NCI-H2107 (cell line): ENCODE results near the gene CIC.
A peak's percentile ranks its signal among the peaks of the same experiment; 100 is the strongest.
"Not testable (repeated sequence)": the region's sequence is repeated elsewhere in the genome, so short reads cannot be mapped to it uniquely, and the experiment has no call there.

ENCODE experiments used
- DNase-seq: peaks from one replicate; lab custom pipeline; 2025; lab: John Stamatoyannopoulos, UW

CIC gene

DNA sequence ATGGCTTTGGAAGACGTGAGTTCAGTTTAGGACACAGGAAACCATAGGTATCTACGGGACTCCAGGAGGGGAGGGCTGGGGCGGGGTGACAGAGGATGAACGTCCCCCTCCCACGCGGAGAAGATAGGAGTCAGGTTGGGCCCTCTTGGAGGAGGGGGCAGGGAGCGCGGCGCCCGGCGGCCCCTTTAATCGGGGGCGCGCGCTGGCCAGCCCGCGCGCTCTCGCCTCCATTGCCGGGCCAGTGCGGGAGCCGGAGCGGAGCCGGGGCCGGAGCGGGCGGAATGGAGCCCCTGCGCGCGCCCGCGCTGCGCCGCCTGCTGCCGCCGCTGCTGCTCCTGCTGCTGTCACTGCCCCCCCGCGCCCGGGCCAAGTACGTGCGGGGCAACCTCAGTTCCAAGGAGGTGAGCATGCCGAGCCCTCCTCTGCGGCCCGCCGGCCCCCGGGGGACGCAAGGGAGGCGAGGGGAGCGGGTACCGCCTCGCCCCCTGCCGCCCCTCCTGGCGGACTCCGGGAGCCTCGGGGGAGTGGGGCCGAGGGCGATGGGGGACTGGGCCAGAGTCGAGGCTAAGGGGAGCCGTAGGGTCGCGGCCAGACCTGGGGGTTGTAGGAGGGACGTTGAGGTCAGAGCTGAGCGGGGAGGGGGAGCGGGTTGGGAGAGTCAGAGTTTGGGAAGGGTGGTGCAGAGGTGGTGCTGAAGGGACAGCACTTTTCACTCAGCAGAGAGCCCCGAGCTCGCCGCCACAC is 44.2 kb downstream of the CIC start, which contains the start of gene TMEM145:
TSS of gene TMEM145 (plus strand) at position 214 of the 744 bp plus-strand sequence. CDS start at position 282, 68 bp downstream.
- peak; percentile 33 for DNase-seq

- no peak for DNase-seq
These were observed 45.0 kb downstream of the CIC start for GRCh38 chr19:42313840-42314755.

DNA sequence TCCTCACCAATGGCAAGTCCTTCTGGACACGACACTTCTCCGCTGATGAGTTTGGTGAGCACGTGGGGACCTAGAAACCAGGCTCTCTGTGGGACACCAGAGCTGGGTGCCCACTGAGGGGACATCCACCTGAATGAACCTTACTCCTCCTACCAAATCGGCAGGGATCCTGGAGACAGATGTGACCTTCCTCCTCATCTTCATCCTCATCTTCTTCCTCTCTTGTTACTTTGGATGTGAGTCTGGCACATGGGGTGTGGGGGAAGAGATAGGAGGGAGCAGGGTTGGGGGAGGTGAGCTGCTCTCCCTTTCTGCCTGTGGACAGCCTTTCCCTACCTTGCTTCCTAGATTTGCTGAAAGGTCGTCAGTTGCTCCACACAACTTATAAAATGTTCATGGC is 46.0 kb downstream of the CIC start:
- no peak for DNase-seq

- no peak for DNase-seq
These were observed 47.5 kb downstream of the CIC start for GRCh38 chr19:42316223-42317211.

- no peak for DNase-seq
These were observed 48.5 kb downstream of the CIC start for GRCh38 chr19:42317535-42317934.

DNA sequence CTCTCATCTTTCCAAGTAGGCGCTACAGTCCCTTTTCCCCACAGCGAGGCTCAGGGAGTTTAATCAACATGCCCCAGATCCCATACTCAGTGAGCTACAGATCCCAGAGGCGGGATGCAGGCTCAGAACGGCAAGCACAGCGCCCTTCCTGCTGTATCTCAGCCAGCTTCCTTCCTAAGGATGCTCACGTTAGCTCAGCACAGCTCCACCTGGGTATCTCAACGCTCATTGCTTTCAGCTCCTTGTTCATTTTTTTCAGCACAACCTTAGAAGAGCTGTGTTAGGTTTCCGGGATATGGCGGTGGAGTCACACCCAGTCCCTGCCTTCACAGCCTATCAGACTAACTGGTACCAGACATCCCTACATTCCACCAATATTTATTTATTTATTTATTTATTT is 53.3 kb downstream of the CIC start:
- no peak for DNase-seq

DNA sequence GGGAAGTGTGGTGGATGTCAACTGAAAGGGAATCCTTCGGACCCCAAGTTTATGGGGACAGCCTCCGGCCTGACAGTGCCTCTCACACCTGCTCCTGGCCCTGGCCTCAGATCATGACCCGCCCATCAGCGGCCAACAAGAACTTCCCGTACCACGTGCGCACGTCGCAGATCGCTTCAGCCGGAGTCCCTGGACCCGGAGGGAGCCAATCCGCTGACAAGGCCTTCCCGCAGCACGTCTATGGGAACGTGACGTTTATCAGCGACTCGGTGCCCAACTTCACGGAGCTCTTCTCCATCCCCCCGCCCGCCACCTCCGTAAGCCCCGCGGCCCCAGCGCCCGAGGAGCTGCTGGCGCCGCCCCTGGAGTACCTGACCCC is 54.4 kb downstream of the CIC start:
- DNase-seq: no peak

GRCh38 chr19:42323852-42324654 is 55.0 kb downstream of the CIC start:
- DNase-seq: no peak

DNA sequence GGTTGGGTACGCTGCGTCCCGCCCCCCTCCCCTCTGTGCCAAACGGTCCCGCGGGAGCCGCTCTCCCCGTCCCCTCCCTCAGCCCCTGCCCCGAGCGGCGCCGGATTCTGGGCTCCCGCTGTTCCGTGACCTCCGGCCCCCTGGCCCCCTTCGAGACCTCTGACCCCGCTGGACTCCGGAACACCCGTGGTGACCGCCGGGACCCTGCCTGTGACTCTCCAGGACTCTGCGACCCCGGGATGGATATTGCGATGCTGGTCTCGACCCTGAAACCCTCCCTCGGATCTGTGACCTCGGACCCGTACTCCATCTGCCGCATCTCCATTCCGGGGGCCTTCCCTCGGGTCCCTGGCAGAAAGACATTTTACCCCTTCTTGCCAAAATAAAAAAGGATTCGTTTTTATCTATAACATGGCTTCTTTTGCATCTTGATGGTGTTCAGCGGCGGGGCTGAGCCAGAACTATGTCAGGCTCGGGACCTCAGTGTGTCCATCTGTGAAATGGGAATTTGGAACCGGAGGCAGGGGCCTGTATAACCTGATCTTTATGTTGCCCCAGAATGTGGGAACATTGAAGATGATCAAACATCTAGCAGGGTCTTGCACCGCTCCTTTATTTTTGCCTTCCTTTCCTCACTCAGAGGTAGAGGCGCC is 55.7 kb downstream of the CIC start:
- no peak for DNase-seq

DNA sequence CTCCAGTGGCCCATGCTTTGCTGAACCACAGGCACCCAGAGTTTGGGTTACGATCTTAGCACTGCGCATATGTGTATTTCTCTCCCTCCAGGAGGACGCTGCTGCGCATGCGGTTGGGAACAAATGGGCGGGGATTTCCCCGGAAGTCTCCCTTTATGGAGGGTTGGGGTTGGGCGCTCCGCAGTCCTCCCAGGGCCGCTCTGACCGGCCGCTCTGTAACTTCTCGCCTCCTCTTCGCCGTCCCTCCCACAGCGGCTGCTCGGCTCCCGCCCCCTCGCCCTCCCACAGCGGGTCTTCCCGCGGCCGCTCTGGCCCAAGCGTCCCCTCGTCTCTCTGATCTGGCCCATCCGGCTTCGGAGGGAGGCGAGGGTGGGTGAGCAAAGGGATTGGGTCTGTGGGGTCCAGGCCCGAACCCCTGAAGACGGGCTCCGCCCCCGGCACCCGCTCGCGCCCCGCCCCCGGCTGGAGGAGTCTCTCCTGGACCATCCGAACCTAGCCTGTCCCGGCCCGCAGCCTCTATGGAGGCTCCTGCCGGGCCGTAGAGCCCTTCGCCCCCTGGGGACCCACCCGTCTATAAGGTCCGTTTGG is 56.4 kb downstream of the CIC start, which contains the start of gene MEGF8:
TSS of gene MEGF8 (plus strand) at position 328 of the 588 bp plus-strand sequence. CDS start 609 bp downstream, outside the sequence.
- DNase-seq: peak; percentile 95

GRCh38 chr19:42325896-42326771 is 57.1 kb downstream of the CIC start:
- no peak for DNase-seq

GRCh38 chr19:42326969-42327368 is 57.9 kb downstream of the CIC start:
- no peak for DNase-seq

GRCh38 chr19:42327381-42327780 is 58.3 kb downstream of the CIC start:
- no peak for DNase-seq

DNA sequence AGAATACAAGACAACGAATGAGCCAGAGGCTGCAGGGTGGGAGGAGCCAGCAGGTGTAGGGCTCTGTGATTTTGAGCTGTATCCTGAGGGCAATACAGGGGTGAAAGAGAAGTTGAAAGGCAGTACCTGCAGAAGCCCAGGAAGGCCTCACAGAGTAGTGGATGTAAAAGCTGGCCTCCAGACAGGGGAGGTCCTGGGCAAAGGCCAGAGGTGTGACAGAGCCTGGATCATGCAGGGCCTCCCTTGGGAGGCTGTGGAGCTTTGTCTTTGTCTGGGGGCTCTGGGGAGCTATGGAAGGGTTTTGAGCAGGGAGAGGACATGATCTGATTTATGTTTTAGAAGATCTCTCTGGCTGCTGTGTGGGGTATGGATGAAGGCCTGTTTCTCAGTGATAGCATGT is 59.1 kb downstream of the CIC start:
- DNase-seq: no peak

DNA sequence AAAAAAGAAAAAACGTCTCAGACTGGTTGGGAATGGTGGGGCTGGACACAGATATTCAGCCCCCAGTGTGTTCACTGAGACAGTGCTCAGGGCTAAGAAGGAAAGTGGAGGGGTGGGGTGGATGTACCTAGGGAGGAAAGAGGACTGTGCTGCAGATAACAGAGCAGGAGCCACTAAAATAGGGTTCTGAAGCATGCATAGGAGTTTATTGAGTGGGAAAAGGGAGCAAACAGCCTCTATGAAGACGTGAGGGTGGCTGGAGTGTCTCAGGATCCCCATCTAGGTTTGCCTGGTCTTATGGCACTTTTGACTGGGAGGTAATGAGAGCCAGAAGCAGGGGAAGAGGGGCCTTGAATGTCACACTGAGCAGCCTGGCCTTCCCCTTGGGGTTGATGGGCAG is 59.8 kb downstream of the CIC start:
- no peak for DNase-seq

DNA sequence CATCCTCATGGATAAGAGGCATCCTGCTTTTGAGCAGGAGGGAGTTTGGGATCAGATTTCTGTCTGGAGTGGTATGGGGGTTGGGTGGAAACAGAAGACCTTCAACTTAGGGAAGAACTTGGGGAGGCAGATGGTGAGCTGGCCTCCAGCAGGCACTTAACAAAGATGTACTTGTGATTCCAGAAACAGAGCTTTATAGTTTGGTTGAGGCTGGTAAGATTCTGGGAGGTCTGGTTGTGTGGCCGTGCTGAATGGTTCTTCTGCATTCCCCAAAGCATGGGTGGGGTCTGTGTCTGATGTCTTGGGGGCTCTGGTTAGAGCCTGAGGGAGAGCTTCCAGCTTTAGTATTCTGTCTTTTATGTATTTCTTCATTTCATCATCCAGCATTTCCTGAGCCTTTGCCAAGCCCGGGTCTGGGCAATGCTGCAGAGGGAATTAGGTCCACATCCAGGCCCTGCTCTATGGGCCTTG is 61.2 kb downstream of the CIC start:
- DNase-seq: peak; percentile 18

DNA sequence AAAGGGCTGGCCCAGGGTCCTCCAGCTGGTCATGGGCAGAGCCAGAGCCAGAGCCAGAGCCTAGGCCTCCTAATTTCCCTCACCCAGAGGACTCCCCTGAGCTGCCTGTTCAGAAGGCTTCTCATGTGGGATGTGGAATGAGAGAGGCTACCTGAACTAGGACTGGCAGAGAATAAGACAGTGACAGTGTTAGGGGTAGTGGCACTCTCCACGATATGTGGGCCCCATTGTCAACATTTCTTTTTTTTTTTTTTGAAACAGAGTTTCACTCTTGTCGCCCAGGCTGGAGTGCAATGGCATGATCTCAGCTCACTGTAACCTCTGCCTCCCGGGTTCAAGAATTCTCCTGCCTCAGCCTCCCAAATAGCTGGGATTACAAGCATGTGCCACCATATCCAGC is 62.3 kb downstream of the CIC start:
- not testable (repeated sequence) for DNase-seq

DNA sequence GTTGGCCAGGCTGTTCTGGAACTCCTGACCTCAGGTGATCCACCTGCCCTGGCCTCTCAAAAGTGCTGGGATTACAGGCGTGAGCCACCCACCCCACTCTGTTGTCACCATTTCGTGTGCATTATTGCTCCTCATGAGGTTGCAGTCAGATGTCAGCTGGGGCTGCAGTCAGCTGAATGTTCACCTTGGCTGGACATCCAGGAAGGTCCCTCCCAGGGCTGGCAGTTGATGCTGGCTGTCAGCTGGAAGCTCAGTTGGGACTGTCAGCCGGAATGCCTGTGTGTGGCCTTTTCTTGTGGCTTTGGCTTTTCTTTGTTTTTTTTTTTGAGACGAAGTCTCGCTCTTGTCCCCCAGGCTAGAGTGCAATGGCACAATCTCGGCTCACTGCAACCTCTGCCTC is 63.0 kb downstream of the CIC start:
- DNase-seq: no peak

- DNase-seq: no peak
These were observed 64.0 kb downstream of the CIC start for GRCh38 chr19:42333018-42333417.
